ENCODE results near the gene SP3. TPM values are rescaled to one million over a fixed set of nuclear protein-coding genes. Genes with fewer than 3 reads are reported as not detected.
A peak's percentile ranks its signal among the peaks of the same experiment; 100 is the strongest.

The SP3 gene
- total RNA-seq, 1 donor = 115 TPM

DNA sequence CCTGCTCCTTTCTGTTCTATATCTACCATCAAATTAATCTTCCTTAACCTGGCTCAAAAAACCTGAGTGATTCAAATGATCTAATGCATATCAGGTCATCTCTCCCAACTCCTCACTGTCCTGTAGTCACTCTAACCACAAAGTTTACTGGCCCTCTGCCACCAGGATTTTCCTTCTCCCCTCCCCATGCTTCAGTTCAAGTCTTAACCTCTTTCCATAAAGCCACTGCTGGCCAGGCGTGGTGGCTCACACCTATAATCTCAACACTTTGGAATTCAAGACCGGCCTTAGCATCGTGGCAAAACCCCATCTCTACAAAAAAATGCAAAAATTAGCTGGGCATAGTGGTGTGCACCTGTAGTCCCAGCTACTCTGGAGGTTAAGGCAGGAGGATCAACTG lies 7.5 kb upstream of the SP3 start:
- DNase-seq (ENCODE audit: low read depth) = no peak
- TF ChIP-seq, protein P1, sequence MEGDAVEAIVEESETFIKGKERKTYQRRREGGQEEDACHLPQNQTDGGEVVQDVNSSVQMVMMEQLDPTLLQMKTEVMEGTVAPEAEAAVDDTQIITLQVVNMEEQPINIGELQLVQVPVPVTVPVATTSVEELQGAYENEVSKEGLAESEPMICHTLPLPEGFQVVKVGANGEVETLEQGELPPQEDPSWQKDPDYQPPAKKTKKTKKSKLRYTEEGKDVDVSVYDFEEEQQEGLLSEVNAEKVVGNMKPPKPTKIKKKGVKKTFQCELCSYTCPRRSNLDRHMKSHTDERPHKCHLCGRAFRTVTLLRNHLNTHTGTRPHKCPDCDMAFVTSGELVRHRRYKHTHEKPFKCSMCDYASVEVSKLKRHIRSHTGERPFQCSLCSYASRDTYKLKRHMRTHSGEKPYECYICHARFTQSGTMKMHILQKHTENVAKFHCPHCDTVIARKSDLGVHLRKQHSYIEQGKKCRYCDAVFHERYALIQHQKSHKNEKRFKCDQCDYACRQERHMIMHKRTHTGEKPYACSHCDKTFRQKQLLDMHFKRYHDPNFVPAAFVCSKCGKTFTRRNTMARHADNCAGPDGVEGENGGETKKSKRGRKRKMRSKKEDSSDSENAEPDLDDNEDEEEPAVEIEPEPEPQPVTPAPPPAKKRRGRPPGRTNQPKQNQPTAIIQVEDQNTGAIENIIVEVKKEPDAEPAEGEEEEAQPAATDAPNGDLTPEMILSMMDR (IDR thresholded peaks at IDR 0.05; ENCODE audit: insufficient read depth, low read length) = no peak
- H3K4me3 ChIP-seq (ENCODE audit: low read depth, low read length) = no peak overlapping the region

DNA sequence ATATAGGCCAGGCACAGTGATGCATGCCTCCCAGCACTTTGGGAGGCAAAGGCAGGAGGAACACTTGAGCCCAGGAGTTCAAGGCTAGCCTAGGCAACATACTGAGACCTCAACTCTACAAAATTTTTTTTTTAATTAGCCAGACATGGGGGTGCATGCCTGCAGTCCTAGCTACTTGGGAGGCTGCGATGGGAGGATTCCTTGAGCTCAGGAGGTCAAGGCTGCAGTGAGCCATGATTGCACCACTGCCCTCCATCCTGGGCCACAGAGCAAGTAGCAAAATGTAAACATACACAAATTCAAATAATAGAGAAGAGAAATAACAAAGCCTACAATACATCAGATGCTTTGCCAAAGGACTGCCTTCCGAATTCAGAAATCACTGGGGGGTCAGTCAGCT lies 7.0 kb upstream of the SP3 start:
- DNase-seq (ENCODE audit: low read depth) = no peak
- TF ChIP-seq, protein P1 (IDR thresholded peaks at IDR 0.05; ENCODE audit: insufficient read depth, low read length) = no peak
- no peak overlapping the region for H3K4me3 ChIP-seq (ENCODE audit: low read depth, low read length)

DNA sequence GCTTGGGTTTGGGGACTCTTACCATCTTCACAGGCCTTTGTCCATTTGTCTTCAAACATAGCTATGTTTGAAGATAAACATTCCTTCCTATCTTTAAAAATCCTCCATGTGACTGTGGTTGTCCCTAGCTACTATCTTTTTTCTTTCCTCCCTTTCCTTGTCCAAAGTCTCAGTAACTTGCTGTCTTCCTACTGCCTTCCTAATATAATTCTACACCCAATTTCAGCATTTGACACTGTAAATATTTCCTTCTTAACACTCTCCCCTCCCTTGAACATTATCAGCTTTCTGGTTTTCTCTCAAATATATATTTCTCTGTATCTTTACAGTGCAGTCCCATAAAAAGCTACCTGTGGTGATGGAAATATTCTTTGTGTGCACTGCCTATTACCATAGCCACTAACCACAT lies 5.3 kb upstream of the SP3 start:
- no peak for DNase-seq (ENCODE audit: low read depth)
- TF ChIP-seq, protein P1 (IDR thresholded peaks at IDR 0.05; ENCODE audit: insufficient read depth, low read length) = no peak
- no peak overlapping the region for H3K4me3 ChIP-seq (ENCODE audit: low read depth, low read length)

DNA sequence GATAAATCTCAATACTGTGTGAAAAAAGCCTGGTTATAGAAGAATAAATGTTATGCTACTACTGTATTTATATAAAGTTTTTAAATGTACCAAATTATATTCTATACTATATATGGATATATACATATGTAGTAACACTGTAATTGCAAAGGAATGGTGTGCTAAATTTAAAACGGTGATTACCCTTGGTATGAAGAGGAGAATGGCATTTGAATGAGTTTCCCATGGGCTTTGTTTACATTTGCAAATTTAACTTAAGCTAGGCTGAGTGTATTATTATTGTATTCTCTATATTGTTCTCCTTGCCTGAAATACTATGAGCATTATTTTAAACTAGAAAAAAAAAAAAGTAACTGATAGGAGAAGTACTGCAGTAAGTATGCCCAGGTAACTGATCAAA lies 4.7 kb upstream of the SP3 start:
- TF ChIP-seq, protein P1 (IDR thresholded peaks at IDR 0.05; ENCODE audit: insufficient read depth, low read length) = no peak
- DNase-seq (ENCODE audit: low read depth) = no peak
- H3K4me3 ChIP-seq (ENCODE audit: low read depth, low read length) = no peak overlapping the region

DNA sequence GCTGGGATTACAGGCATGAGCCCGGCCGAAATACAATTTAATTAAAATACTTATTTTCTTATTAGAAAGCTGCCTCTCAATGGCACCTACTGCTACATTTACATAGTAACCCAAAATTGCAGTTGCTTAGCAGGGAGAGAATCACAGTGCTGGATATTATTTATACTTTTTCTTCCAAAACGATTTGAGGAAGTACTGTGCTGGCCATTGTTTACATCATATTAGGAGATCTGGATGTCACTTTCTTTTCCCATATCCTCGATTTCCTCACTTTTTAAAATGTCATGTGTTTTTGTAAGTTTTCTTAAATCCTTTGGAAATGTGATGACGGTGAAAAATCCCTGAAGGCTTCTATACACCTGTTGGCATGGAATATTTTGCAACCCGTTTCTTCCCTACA lies 3.4 kb upstream of the SP3 start:
- H3K4me3 ChIP-seq (ENCODE audit: low read depth, low read length) = no peak overlapping the region
- DNase-seq (ENCODE audit: low read depth) = no peak
- TF ChIP-seq, protein P1 (IDR thresholded peaks at IDR 0.05; ENCODE audit: insufficient read depth, low read length) = no peak

DNA sequence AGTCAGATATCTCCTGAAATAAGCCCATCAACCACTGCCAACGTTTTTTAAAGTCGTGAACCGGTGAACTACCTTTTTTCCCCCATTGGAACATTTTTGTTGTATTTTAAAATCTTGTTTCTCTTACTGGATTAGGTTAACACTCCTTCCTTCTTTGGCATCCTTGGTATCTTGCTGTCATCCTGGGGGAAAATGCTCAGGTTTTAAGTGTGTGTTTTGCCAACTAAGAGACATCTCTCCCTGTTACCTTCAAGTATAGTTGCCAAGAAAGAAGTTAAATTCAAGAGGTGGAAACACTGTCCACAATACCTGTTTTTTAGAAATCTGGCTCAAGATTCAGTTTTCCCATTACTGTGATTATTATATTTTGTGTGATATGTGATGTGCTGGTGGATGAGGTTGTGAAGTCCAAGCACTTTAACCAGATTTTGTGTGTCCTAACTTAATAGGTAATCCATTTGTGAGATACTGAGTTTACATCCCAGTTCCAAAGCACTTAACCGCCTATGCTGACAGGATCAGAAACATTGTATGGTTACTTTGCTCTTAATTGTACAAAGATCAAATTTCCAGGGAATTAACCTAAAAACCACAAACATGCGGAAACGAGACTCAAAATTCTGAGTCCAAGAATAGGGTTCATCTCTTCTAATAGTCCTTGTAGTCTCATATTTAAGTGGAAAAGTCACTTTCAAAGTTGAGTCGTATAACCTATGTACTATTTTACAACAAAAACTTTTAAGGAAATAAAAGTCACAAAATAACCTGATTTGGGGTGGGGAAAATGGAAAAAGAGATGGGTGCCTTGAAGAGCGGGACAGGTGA lies 1.3 kb upstream of the SP3 start:
- TF ChIP-seq, protein P1 (IDR thresholded peaks at IDR 0.05; ENCODE audit: insufficient read depth, low read length) = no peak
- H3K4me3 ChIP-seq (ENCODE audit: low read depth, low read length) = peak overlapping the region; percentile 87
- DNase-seq (ENCODE audit: low read depth) = no peak

Measured in fibroblast of the aortic adventitia (primary cell).